ENCODE results near the gene APP. TPM values are rescaled to one million over a fixed set of nuclear protein-coding genes. Genes with fewer than 3 reads are reported as not detected.
"Not testable (repeated sequence)": the region's sequence is repeated elsewhere in the genome, so short reads cannot be mapped to it uniquely, and the experiment has no call there.

Gene APP
- total and polyA plus RNA-seq, 12 donors, result 106 to 434 (median 389) TPM

DNA sequence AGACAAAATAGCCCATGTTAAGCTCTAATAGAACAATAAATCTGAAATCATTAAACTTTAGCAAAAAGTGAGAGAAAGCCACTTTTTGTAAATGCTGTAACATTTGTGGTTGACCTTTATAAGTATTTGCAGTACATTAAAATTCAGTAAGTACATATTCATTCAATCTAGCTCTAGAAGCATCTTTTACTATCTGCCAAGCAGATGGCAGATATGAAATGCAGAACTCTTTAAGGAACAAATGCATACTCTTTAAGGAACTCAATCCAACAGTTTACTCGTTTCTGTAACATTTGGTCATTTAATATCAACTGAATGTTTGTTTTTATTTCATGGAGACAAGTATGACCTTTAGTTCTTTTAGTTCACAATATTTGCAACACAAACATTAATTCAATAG lies 150.1 kb downstream of the APP start:
- no peak for DNase-seq
- intact Hi-C loops (cut with DNase I), result no loop called here
- no peak for TF ChIP-seq CTCF (IDR thresholded peaks at IDR 0.05)
- Histone ChIP-seq H3K4me3 (no peak overlapping the region), H3K27me3 (no peaks in the 10 kb centered on the region), H3K27ac (no peak overlapping the region), H3K9me3 (no peaks in the 10 kb centered on the region), H3K4me1 (peaks cover 0 to 12% (median 0%) of the 10 kb centered on the region in 9 donors), H3K36me3 (peaks cover 0 to 31% (median 8%) of the 10 kb centered on the region in 9 donors)
- 75 to 87% methylated on average over 1 of the region's 1 CpG for WGBS, 2 donors
- ATAC-seq, result no peak

- Histone ChIP-seq H3K4me1 (peaks cover 0 to 12% (median 0%) of the 10 kb centered on the region in 9 donors), H3K9me3 (no peaks in the 10 kb centered on the region), H3K4me3 (no peak overlapping the region), H3K27me3 (no peaks in the 10 kb centered on the region), H3K27ac (no peak overlapping the region), H3K36me3 (peaks cover 0 to 31% (median 8%) of the 10 kb centered on the region in 9 donors)
- ATAC-seq (no peak), DNase-seq (no peak)
- 95 to 97% methylated on average over 4 of the region's 4 CpGs for whole genome bisulfite sequencing, 2 donors
- TF ChIP-seq CTCF (IDR thresholded peaks at IDR 0.05), result no peak
- intact Hi-C loops (cut with DNase I), result no loop called here
Observed at GRCh38 chr21:26020081-26020480, 150.5 kb downstream of the APP start.

- no peak for DNase-seq
- Histone ChIP-seq H3K9me3 (no peaks in the 10 kb centered on the region), H3K27ac (no peak overlapping the region), H3K36me3 (peaks cover 0 to 31% (median 8%) of the 10 kb centered on the region in 9 donors), H3K4me1 (peaks cover 0 to 4% (median 0%) of the 10 kb centered on the region in 9 donors), H3K4me3 (no peak overlapping the region), H3K27me3 (no peaks in the 10 kb centered on the region)
- no peak for TF ChIP-seq CTCF (IDR thresholded peaks at IDR 0.05)
- 87 to 95% methylated on average over 1 of the region's 1 CpG for WGBS, 2 donors
- intact Hi-C loops (cut with DNase I), result no loop called here
- no peak for ATAC-seq
Observed at GRCh38 chr21:26019236-26019635, 151.3 kb downstream of the APP start.

GRCh38 chr21:26013970-26014369 lies 156.6 kb downstream of the APP start:
- ATAC-seq, result no peak
- no peak for TF ChIP-seq CTCF (IDR thresholded peaks at IDR 0.05)
- H3K4me3 ChIP-seq, result no peak overlapping the region
- 78 to 80% methylated on average over 4 of the region's 4 CpGs for WGBS, 2 donors
- H3K4me1 ChIP-seq, result peaks cover 0 to 13% (median 0%) of the 10 kb centered on the region in 9 donors
- H3K27me3 ChIP-seq, result no peaks in the 10 kb centered on the region
- H3K27ac ChIP-seq, result no peak overlapping the region
- no peak for DNase-seq
- peaks cover 0 to 12% (median 0%) of the 10 kb centered on the region in 9 donors for H3K36me3 ChIP-seq
- no peaks in the 10 kb centered on the region for H3K9me3 ChIP-seq
- intact Hi-C loops (cut with DNase I), result no loop called here

DNA sequence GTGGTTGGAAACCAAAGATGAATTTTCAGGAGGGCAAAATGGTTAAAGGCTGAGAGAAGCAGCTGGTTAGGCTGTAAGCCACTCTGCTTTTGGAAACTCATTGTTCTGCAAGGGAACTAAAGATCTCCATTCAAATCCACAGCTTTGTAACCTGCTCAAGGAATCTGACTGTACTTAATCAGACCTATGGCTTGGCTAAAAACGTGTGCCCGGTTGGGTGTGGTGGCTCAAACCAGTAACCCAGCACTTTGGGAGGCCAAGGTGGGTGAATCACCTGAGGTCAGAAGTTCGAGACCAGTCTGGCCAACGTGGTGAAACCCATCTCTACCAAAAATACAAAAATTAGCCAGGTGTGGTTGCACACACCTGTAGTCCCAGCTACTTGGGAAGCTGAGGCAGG lies 158.1 kb downstream of the APP start:
- H3K36me3 ChIP-seq; H3K4me3 ChIP-seq; DNase-seq; H3K27me3 ChIP-seq; ATAC-seq; intact Hi-C loops (cut with DNase I); H3K27ac ChIP-seq; H3K9me3 ChIP-seq: not testable (repeated sequence)
- H3K4me1 ChIP-seq, result peaks cover 0 to 27% (median 8%) of the 10 kb centered on the region in 9 donors
- 96% methylated on average over 4 of the region's 4 CpGs for WGBS, 2 donors
